GM21526 (cell line): ENCODE data around the gene HSPA12A.

Experiments used
- ATAC-seq: cut with Tn5 transposase; IDR thresholded peaks from one replicate; pipeline ENCODE4 v1.9.1; 2021; ENCODE audit warnings: moderate library complexity; ENCODE audit not compliant: unreplicated experiment, low FRiP score

HSPA12A gene

GRCh38 chr10:116636385-116636784 lies 106.0 kb downstream of the HSPA12A start:
- no peak for ATAC-seq

- ATAC-seq, result no peak
These were observed 108.0 kb downstream of the HSPA12A start for GRCh38 chr10:116634126-116634975.

DNA sequence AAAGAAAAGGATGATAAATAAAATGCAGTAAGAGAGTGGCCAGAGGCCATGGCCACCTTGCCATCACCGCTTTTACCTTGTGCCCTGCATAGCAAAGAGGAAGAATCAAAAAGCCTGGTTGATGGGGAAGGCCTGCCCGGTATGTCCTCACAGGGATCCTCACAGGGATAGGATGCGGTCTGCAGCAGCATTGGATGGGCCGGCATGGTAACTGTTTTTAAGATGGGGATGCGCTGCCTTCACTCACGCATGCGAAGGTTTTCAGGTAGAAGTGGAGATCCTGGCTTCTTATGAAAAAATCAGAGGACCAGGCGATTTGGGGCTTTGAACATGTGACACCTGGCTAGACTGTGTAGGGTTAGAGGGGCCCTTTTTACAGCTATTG lies 109.2 kb downstream of the HSPA12A start:
- ATAC-seq, result no peak

DNA sequence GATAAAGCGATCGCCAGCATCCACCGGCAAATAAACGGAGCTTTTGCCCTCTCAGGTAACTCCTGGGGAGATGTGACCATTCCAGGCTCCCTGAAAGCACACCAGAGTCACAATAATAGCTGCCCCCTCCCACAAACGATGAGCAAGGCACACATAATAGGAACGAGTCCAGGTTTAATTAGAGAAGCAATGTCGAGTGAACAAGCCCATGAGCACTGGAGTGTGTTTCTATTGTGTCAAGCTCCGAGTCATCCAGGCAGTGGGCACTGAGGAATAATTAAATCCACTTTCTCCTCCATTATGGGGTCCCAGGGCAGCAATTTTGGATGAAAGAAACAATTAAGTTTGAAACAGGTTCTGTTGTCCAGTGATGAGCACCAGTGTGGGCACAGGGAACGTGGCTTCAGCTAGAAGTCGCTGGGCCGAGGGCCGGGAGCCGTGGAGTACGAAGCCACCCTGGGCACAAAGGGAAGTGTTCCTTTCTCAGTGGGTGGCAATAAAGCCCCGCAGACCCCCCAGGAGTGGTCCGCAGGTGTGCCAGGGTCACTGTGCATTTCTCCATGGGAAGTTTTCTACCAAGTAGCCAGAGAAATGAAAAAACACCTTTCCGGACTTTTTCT lies 109.7 kb downstream of the HSPA12A start:
- no peak for ATAC-seq

- ATAC-seq, result no peak
These were observed 110.5 kb downstream of the HSPA12A start for GRCh38 chr10:116631871-116632295.

DNA sequence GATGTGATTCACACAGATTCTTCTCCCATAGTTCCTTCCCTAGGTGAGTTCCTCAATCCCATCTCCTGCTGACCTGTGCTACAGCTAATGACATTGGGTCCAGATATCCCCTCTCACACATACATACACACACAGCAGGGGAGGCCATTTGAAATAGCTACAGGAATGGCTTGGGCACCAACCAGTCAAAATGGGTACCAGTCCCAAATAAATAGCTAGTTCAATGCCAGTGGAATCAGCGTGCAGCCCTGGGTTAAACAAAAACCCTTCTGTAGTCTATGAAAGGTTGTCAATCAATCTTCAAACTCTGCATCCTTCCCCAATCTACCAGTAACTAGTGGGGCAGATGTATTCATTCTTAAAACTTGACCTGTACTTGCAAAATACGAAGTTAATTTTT lies 112.3 kb downstream of the HSPA12A start:
- ATAC-seq, result no peak

DNA sequence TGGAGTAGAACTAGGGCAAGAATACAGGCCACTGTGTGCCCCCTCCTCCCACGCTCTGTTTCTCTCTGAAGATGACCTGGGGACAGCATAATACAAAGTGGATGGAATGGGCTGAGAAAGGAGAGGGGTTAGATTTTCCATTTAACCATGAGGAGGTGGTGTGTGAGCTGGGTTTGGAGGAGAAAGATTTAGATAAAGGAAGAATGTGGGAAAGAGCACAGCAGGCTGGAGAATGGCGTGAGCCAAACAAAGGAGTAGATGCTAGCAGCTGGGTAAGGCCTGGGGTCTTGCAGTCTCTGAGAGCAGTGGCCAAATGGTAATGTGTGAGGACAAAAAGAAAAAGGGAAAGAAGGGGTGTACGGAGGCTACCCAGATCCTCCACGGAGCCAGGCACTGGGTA lies 113.0 kb downstream of the HSPA12A start:
- no peak for ATAC-seq

GRCh38 chr10:116627386-116627933 lies 114.9 kb downstream of the HSPA12A start:
- no peak for ATAC-seq

DNA sequence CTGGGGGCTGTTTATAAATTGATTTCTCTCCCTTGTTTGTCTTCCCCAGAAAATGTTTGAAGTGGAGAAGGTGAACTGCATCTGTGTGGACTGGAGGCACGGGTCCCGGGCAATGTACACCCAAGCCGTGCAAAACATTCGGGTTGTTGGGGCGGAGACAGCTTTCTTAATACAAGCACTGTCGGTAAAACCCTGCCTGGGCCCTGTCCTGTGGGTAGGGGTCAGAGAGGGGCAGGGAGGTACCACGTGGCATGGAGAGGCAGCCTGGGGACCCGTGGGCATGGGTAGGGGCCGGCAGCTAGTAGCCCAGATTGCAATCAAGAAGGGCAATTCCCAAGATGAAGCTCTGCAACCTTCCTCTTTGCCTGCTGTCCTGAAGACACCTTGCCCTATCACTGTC lies 115.6 kb downstream of the HSPA12A start:
- ATAC-seq, result no peak

GRCh38 chr10:116625845-116626244 lies 116.5 kb downstream of the HSPA12A start:
- ATAC-seq, result no peak

GRCh38 chr10:116621934-116622655 lies 120.3 kb downstream of the HSPA12A start:
- no peak for ATAC-seq

DNA sequence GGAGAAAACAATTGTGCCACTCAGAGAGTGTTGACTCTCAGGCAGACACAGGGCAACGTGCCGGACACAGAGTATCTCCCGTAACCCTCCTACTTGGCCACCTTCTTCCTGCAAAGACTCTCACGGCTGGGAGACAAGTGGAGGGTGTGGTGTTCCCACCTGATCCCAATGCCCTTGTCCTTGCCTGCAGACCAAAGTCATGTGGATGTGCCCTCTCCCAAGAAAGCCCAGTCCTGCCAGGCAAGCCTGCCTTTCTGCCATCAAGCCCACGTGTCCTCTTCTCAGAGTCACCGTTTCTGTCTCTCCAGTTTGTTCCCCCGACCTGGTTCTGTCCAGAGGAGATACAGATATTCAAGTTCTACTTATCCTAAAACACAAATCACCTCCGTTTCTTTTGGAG lies 120.9 kb downstream of the HSPA12A start:
- ATAC-seq, result no peak
